Fibroblast of mammary gland (primary cell): Measurements from ENCODE around the gene RUSF1.
A peak's percentile ranks its signal among the peaks of the same experiment; 100 is the strongest.

Experiments
- DNase-seq: peaks from one replicate; pipeline ENCODE4 v3.0.0-alpha.2; 2010; ENCODE audit warnings: low read depth
- H3K4me3 ChIP-seq: 2 replicates; pipeline ENCODE4 v1.5.1; 2011; ENCODE audit warnings: low read depth, mild to moderate bottlenecking, low read length, moderate library complexity; ENCODE audit not compliant: control insufficient read depth
- TF ChIP-seq, protein P1 (sequence below): conservative IDR thresholded peaks from 2 replicates; pipeline ENCODE4 v1.5.1; 2011; ENCODE audit warnings: low read depth, low read length, inconsistent platforms; ENCODE audit not compliant: control insufficient read depth, insufficient read depth

RUSF1 gene

GRCh38 chr16:31464781-31465260 lies 43.4 kb downstream of the RUSF1 start:
- DNase-seq = no peak
- TF ChIP-seq, protein P1, sequence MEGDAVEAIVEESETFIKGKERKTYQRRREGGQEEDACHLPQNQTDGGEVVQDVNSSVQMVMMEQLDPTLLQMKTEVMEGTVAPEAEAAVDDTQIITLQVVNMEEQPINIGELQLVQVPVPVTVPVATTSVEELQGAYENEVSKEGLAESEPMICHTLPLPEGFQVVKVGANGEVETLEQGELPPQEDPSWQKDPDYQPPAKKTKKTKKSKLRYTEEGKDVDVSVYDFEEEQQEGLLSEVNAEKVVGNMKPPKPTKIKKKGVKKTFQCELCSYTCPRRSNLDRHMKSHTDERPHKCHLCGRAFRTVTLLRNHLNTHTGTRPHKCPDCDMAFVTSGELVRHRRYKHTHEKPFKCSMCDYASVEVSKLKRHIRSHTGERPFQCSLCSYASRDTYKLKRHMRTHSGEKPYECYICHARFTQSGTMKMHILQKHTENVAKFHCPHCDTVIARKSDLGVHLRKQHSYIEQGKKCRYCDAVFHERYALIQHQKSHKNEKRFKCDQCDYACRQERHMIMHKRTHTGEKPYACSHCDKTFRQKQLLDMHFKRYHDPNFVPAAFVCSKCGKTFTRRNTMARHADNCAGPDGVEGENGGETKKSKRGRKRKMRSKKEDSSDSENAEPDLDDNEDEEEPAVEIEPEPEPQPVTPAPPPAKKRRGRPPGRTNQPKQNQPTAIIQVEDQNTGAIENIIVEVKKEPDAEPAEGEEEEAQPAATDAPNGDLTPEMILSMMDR = no peak
- no peak overlapping the region for H3K4me3 ChIP-seq

DNA sequence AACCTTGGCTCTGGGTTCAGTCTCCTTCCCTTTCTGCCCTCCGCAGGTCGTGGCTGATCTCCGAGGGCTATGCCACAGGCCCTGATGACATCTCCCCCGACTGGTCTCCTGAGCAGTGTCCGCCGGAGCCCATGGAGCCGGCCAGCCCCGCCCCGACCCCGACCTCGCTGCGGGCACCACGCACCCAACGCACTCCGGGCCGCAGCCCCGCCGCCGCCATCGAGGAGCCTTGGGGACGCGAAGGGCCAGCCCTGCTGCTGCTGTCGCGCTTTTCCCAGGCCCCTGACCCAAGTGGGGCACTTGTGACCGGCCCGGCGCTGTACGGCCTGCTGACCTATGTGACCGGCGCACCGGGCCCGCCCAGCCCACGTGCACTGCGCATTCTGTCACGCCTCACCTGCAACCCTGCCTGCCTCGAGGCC lies 43.8 kb downstream of the RUSF1 start:
- DNase-seq = no peak
- no peak overlapping the region for H3K4me3 ChIP-seq
- TF ChIP-seq, protein P1 = no peak

- TF ChIP-seq, protein P1 = no peak
- no peak overlapping the region for H3K4me3 ChIP-seq
- no peak for DNase-seq
These were observed 46.0 kb downstream of the RUSF1 start for GRCh38 chr16:31461921-31462804.

GRCh38 chr16:31461201-31461920 lies 46.8 kb downstream of the RUSF1 start:
- no peak for DNase-seq

GRCh38 chr16:31460582-31461002 lies 47.6 kb downstream of the RUSF1 start:
- TF ChIP-seq, protein P1 = peak; percentile 76
- peak; percentile 78 for DNase-seq
- no peak overlapping the region for H3K4me3 ChIP-seq

More at GRCh38 chr16:31461201-31461920, 46.8 kb downstream of the RUSF1 start:
- TF ChIP-seq, protein P1 = no peak
- H3K4me3 ChIP-seq = no peak overlapping the region

GRCh38 chr16:31459687-31460581 lies 48.3 kb downstream of the RUSF1 start:
- TF ChIP-seq, protein P1 = no peak
- peak; percentile 99 for DNase-seq
- peak overlapping the region; percentile 57 for H3K4me3 ChIP-seq
